Suprapubic skin (tissue), 4 donors: ENCODE measurements around the gene UBAC1. TPM values are rescaled to one million over a fixed set of nuclear protein-coding genes. Genes with fewer than 3 reads are reported as not detected.

Experiments used
- DNase-seq, 2 donors: peaks; one replicate each; pipeline ENCODE4 v3.0.0-alpha.2; 2019; ENCODE audit warnings: low spot score in 2 of 2
- H3K27ac ChIP-seq: fragments of 200-600 bp; sonication (generic); one replicate; pipeline ENCODE4 v1.5.1; 2019
- H3K27me3 ChIP-seq: fragments of 200-600 bp; sonication (generic); one replicate; pipeline ENCODE4 v1.5.1; 2019
- H3K36me3 ChIP-seq: fragments of 200-600 bp; sonication (generic); one replicate; pipeline ENCODE4 v1.5.1; 2019
- H3K4me1 ChIP-seq: fragments of 200-600 bp; sonication (generic); one replicate; pipeline ENCODE4 v1.5.1; 2019
- H3K4me3 ChIP-seq: fragments of 200-600 bp; sonication (generic); one replicate; pipeline ENCODE4 v1.5.1; 2019; ENCODE audit warnings: mild to moderate bottlenecking
- H3K9me3 ChIP-seq: fragments of 200-600 bp; sonication (generic); one replicate; pipeline ENCODE4 v1.5.1; 2019
- CTCF ChIP-seq, 2 donors: fragments of 200-600 bp in 1 of 2; fragments of 450-650 bp in 1 of 2; sonication (generic) in 1 of 2; IDR thresholded peaks; one replicate each; pipeline ENCODE4 v1.5.1; 2016 to 2019; ENCODE audit warnings: antibody characterized with exemption in 2 of 2, mild to moderate bottlenecking in 1 of 2, moderate library complexity in 1 of 2
- EP300 ChIP-seq: sonication (generic); formaldehyde crosslinking; IDR thresholded peaks from one replicate; pipeline ENCODE4 v1.6.1; 2017; ENCODE audit warnings: antibody characterized with exemption
- POLR2A ChIP-seq, 2 donors: fragments of 450-650 bp; IDR thresholded peaks; one replicate each; pipeline ENCODE4 v1.6.1; 2017; ENCODE audit warnings: antibody characterized with exemption in 2 of 2, mild to moderate bottlenecking in 2 of 2, moderate library complexity in 2 of 2
- POLR2AphosphoS5 ChIP-seq, 3 donors: sonication (generic); formaldehyde crosslinking; IDR thresholded peaks; one replicate each; pipeline ENCODE4 v1.6.1; 2017; ENCODE audit warnings: antibody characterized with exemption in 3 of 3
- WGBS: methylation state at CpG from one replicate; pipeline ENCODE4 v1.1.5; 2018; 5-methylcytosine and 5-hydroxymethylcytosine counted together
- total RNA-seq, 4 donors: library from RNA; depleted of rRNA; stranded (reverse); fragments of >200 nt; gene quantifications; one replicate each; pipeline ENCODE4 v1.1.0, GENCODE V29; 2016

The UBAC1 gene
- total RNA-seq, 4 donors from 2014 or later: 68.2 to 94.5 (median 83.8) TPM

GRCh38 chr9:135888766-135889394, 72.3 kb downstream of the UBAC1 start:
- H3K4me1 ChIP-seq: peaks cover 69% of the 10 kb centered on the region
- TF ChIP-seq EP300 (no peak), POLR2A (IDR thresholded peaks at IDR 0.05) (no peak), POLR2AphosphoS5 (IDR thresholded peaks at IDR 0.05) (no peak), CTCF (IDR thresholded peaks at IDR 0.05) (no peak)
- H3K27me3 ChIP-seq: no peaks in the 10 kb centered on the region
- peak in 1 of 2 donors; percentile 66 for DNase-seq
- H3K36me3 ChIP-seq: no peaks in the 10 kb centered on the region
- H3K27ac ChIP-seq: no peak overlapping the region
- H3K4me3 ChIP-seq: no peak overlapping the region
- WGBS: 78% methylated on average over 9 of the region's 13 CpGs
- H3K9me3 ChIP-seq: no peaks in the 10 kb centered on the region

GRCh38 chr9:135888126-135888765, 72.9 kb downstream of the UBAC1 start:
- peak in 1 of 2 donors; percentile 58 for DNase-seq
- Histone ChIP-seq H3K36me3 (no peaks in the 10 kb centered on the region), H3K4me3 (no peak overlapping the region), H3K27me3 (no peaks in the 10 kb centered on the region), H3K9me3 (no peaks in the 10 kb centered on the region), H3K4me1 (peaks cover 69% of the 10 kb centered on the region), H3K27ac (no peak overlapping the region)
- WGBS: 93% methylated on average over 6 of the region's 22 CpGs
- no peak for TF ChIP-seq POLR2AphosphoS5 (IDR thresholded peaks at IDR 0.05)
- no peak for TF ChIP-seq POLR2A (IDR thresholded peaks at IDR 0.05)
- TF ChIP-seq EP300: no peak
- TF ChIP-seq CTCF (IDR thresholded peaks at IDR 0.05): no peak

DNA sequence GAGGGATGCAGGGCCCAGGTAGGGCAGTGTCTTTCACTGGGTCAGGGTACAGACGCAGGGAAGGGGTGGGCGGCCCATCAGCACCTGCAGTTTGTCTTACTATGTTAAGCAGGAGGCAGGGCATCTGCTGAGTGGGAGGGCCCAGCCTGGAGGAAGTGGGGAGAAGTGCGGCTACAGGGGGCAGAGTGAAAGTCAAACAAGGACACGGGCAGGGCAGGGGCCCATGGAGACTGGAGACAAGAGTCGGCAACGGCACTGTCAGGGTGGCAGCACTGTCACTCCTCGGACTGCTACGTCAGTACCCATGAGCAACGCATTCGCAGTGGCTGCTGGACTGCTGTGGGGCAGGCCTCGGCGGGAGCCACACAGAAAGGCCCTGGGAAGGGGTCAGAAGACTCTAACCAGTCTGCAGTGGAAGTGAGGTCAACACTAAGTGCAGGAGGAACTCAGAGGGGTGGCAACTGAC, 73.6 kb downstream of the UBAC1 start:
- Histone ChIP-seq H3K4me3 (no peak overlapping the region), H3K4me1 (peaks cover 69% of the 10 kb centered on the region), H3K36me3 (no peaks in the 10 kb centered on the region), H3K9me3 (no peaks in the 10 kb centered on the region), H3K27ac (no peak overlapping the region), H3K27me3 (no peaks in the 10 kb centered on the region)
- WGBS: 58% methylated on average over 12 of the region's 12 CpGs
- peak in 1 of 2 donors; percentile 76 for DNase-seq
- TF ChIP-seq POLR2AphosphoS5 (IDR thresholded peaks at IDR 0.05): no peak
- TF ChIP-seq CTCF (IDR thresholded peaks at IDR 0.05): no peak
- TF ChIP-seq POLR2A (IDR thresholded peaks at IDR 0.05): no peak
- TF ChIP-seq EP300: no peak

DNA sequence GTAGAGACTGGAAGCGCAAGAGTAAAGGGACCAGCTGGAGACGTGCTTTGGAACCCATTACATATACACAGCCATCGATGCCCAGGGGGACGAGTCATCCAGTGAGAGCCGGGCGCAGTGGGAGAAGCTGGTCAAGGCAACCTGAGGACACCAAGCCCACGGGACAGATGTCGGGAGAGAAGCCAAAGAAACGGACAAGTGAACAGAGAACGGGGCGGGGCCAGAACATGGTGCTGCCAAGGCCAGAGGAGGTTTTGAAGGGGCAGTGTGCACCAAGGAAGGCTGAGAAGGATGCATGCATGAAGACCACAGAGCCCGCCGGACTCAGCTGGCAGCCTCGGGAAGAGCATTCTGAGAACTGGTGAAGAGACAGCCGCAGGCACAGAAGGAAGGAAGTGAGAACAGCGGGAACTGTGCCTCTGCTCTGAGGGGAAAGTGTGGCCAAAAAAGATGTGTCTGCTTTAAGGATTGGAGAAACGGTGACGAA, 74.1 kb downstream of the UBAC1 start:
- Histone ChIP-seq H3K27me3 (no peaks in the 10 kb centered on the region), H3K36me3 (no peaks in the 10 kb centered on the region), H3K27ac (no peak overlapping the region), H3K4me1 (peaks cover 69% of the 10 kb centered on the region), H3K4me3 (no peak overlapping the region), H3K9me3 (no peaks in the 10 kb centered on the region)
- peak in 1 of 2 donors; percentile 78 for DNase-seq
- TF ChIP-seq POLR2AphosphoS5 (IDR thresholded peaks at IDR 0.05): no peak
- no peak for TF ChIP-seq CTCF (IDR thresholded peaks at IDR 0.05)
- no peak for TF ChIP-seq EP300
- TF ChIP-seq POLR2A (IDR thresholded peaks at IDR 0.05): no peak
- 66% methylated on average over 18 of the region's 18 CpGs for WGBS
